K562 (cell line): ENCODE data around the gene SYTL2. TPM values are rescaled to one million over a fixed set of nuclear protein-coding genes. Genes with fewer than 3 reads are reported as not detected.

Source experiments
- REST ChIP-seq, 2 experiments: fragments of 450-650 bp; formaldehyde crosslinking in 1 of 2; IDR thresholded peaks; 2 replicates each; pipeline versions ENCODE4 v1.4.0 to v1.6.1; 2014 to 2020; ENCODE audit warnings: mild to moderate bottlenecking in 2 of 2, borderline replicate concordance in 1 of 2, low read depth in 1 of 2
- polyA plus RNA-seq, 8 experiments: library from polyadenylated mRNA; depleted of rRNA in 4 of 8; stranded (reverse) in 5 of 8; unstranded in 3 of 8; fragments of >200 nt; fragmentation: Nextera tagmentation in 2 of 8; fragmentation: Illumina TruSeq in 1 of 8; extraction: Ambion mirVana in 2 of 8; extraction: Trizol in 1 of 8; gene quantifications; 2 replicates each; pipeline versions ENCODE4 v1.2.1 to v1.2.3, GENCODE V29; 2011 to 2014; ENCODE audit warnings: inconsistent platforms in 1 of 8, missing spikeins in 1 of 8
- total RNA-seq, 7 experiments: library from RNA; depleted of rRNA in 6 of 7; stranded (reverse); fragments of >200 nt in 6 of 7; fragmentation: Illumina TruSeq in 2 of 7; extraction: Trizol in 2 of 7; gene quantifications; 2 replicates each; pipeline versions ENCODE4 v1.2.1 to v1.2.3, GENCODE V29; 2011 to 2021; ENCODE audit warnings: low replicate concordance in 1 of 7

The SYTL2 gene
- total and polyA plus RNA-seq, 9 of the 15 experiments (the other 6 are each of a cell fraction or from before 2014, with no cell fraction given): 0.05 to 0.57 (median 0.35) TPM

- TF ChIP-seq REST (IDR thresholded peaks at IDR 0.05; ENCODE audit: borderline replicate concordance): no peak
- no peak for TF ChIP-seq REST (CRISPR knock-in tag; IDR thresholded peaks at IDR 0.05; ENCODE audit: low read depth)
- TF ChIP-seq, all 486 proteins: peak for 0
Measured at GRCh38 chr11:85787168-85787567, 23.8 kb downstream of the SYTL2 start (continued).
